OCI-LY7 (cell line): ENCODE results near the gene BLOC1S2.

ENCODE experiments used
- EZH2phosphoT487 ChIP-seq: fragments of 200-600 bp; sonication (generic); IDR thresholded peaks from 2 replicates; pipeline ENCODE4 v1.6.1; 2018; ENCODE audit warnings: low read depth, borderline replicate concordance, mild to moderate bottlenecking, mixed run types, antibody characterized with exemption, low read length, moderate library complexity, mixed read lengths
- TF ChIP-seq, protein P1 (sequence below): fragments of 200-600 bp; sonication (generic); conservative IDR thresholded peaks from 2 replicates; pipeline ENCODE4 v1.5.1; 2014; ENCODE audit warnings: mild to moderate bottlenecking, antibody characterized with exemption, low read length, moderate library complexity, mixed read lengths

DNA sequence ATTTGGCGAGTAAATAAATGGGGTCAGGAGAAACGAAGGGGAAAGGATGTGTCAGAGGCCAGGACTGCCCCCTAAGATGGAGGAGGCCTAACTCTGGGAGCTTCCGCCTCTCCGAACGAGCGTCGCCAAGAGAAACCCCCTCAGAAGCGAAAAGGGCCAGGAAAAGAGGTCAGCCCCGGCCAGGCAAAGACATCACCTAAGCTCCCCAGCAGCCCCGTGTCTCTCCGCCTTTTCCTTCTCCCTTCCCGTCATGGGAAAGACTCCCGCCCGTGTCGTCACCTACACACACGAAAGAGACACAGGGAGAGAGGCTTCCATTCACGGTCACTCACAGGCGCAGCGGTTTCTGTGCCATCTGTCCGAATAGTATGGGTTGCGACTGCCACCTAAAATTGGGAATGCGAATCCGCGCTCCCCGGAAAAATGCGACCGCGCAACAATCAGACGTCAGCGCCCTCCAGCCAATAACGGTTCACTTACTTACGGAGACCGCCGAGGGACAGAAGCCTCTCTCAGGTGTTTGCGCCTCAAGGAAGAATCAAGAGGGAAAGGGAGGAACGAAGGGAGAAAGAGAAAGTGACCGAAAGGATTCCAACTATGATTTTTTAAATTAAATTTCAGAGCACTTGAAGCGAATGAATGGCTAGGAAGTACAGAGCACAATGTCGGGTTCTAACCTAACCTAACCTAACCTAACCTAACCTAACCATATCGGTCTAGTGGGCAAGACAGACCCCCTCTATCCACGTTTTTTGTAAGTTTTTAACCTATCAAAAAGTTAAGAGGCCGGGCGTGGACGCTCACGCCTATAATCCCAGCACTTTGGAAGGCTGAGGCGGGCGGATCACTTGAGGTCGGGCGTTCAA, 19.0 kb downstream of the BLOC1S2 start, which contains the start of gene CWF19L1:
- TF ChIP-seq, protein P1, sequence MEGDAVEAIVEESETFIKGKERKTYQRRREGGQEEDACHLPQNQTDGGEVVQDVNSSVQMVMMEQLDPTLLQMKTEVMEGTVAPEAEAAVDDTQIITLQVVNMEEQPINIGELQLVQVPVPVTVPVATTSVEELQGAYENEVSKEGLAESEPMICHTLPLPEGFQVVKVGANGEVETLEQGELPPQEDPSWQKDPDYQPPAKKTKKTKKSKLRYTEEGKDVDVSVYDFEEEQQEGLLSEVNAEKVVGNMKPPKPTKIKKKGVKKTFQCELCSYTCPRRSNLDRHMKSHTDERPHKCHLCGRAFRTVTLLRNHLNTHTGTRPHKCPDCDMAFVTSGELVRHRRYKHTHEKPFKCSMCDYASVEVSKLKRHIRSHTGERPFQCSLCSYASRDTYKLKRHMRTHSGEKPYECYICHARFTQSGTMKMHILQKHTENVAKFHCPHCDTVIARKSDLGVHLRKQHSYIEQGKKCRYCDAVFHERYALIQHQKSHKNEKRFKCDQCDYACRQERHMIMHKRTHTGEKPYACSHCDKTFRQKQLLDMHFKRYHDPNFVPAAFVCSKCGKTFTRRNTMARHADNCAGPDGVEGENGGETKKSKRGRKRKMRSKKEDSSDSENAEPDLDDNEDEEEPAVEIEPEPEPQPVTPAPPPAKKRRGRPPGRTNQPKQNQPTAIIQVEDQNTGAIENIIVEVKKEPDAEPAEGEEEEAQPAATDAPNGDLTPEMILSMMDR, result no peak
- no peak for TF ChIP-seq EZH2phosphoT487
